ENCODE results near the gene TXNDC11.

GRCh38 chr16:11715246-11715947 is 27.3 kb downstream of the TXNDC11 start:
- TF ChIP-seq CTCF (IDR thresholded peaks at IDR 0.05) (no peak), POLR2A (IDR thresholded peaks at IDR 0.05) (no peak)
